ENCODE data around the gene EFHC2.
A peak's percentile ranks its signal among the peaks of the same experiment; 100 is the strongest.
"Not testable (repeated sequence)": the region's sequence is repeated elsewhere in the genome, so short reads cannot be mapped to it uniquely, and the experiment has no call there.

The EFHC2 gene

DNA sequence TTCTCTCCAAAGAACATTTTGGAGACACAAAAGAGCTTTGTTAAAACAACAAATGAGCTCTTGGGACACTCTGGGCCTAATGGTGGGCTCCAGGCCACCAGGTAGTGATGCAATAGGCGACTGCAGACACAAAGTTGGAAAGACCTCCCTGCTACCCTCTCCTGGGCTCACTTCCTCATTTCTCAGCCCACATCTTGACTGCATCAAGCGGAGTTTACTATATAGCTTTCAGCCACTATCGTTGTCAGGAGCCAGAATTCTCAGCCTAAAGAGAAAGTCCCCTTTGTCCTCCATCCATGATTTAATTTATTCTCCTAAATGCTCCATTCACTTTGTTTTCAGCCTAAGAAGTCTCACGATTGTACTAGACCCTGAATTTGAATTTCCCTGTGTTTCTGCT lies 114.9 kb downstream of the EFHC2 start:
- DNase-seq, result no peak

DNA sequence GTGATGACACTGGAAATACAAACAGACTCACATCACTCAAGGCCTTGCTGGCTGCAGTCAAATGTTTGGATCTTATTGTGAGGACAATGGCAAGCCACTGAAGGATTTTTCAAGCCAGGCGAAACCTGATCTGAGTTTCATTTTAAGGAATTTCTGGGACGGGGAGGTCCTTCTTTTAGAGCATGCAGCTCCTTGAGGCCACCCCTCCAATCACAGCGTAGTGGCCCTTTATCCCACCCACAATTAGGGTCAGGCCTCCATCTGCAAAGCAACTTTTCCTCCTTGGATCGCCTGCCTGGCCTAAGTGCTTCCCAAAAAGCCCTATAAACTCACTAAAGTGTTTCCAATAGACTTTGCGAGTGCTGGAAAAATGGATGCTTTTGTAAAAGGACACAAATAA lies 115.5 kb downstream of the EFHC2 start:
- DNase-seq, result no peak

DNA sequence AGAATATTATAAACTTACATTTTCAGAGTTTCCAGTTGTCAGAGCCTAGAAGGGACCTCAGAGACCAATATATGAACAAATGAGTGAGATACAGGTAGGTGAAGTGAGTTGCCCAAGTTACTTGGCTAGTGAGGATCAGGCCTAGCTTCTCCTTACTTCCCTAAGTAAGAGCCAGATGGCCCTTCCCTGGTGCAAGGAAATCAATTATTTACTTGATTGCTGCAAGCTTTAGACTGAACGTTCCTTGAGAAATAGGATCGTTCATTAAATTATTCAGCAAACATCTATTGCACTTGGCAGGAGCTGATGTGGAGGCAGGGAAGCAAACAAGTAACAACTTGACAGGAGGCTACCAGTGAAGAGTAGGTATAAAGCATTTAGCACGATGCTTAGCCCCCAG lies 117.8 kb downstream of the EFHC2 start:
- no peak for DNase-seq

DNA sequence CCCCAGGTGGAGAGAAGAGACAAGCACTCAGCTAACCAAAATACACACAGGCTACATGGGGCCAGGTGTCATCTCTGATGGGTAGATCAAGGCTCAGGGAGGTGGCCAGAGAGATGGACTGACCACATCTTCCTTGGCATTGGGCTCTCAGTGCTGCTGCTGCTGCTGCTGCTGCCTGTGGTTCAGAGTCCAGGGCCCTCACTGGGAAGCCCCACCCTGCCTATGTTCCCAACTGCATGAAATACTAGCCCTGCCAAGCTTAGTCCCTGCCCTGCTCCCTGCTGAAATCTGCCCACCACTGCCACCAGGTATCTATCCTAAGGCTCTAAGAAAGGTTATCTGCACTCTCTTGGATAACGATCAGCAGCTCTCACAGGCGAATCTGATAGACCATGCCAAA lies 118.7 kb downstream of the EFHC2 start:
- DNase-seq, result no peak

DNA sequence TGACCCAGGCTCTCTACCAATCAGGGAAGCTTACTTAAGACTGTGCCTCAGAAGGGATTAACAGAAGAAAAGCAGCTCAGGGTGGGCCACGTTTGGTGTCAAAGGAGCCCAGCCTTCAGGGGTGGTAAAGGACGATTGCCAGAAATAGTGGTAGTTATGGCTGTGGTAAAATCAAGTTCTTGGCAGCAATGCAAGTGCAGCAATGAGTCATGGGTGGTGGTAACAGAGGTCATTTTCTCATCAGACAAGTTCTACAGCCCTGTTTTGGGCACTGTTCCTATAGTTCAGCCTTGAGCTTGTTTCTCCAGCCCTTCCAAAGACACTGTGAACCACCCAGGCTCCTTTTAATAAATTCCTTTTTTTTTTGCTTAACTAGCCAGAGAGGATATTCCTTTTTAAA lies 120.3 kb downstream of the EFHC2 start:
- no peak for DNase-seq

DNA sequence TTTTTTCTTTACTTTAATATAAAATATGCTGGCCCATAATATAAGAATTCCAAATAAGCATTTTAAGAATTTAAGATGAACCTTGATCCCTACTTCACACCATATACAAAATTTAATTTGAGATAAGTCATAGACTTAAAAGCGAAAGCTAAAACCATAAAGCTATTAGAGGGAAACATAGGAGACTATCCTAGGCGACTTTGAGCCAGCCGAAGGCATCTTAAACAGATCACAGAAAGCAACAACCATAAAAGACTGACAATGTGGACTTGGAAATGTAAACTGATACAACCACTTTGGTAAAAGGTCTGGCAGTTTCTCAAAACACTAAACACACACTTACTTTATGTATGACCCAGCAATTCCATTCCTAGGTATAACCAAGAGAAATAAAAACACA lies 125.0 kb downstream of the EFHC2 start:
- no peak for DNase-seq

DNA sequence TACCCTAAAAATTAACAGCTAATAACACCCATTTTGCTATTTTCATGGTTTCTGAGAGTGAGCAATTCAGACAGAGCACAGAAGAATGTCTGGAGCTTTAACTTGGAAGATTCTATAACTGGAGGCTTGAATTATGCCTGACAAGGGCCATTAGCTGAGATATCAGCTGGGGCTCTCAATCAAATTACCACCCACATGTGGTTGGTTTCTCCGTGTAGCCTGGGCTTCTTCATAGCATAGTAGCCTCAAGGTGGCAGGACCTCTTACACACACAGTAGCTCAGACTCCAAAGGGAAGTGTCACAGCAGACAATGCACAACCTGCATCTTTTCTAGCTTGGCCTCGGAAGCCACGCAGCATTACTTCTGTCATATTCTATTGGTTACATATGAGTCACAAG lies 127.3 kb downstream of the EFHC2 start:
- DNase-seq, result no peak

DNA sequence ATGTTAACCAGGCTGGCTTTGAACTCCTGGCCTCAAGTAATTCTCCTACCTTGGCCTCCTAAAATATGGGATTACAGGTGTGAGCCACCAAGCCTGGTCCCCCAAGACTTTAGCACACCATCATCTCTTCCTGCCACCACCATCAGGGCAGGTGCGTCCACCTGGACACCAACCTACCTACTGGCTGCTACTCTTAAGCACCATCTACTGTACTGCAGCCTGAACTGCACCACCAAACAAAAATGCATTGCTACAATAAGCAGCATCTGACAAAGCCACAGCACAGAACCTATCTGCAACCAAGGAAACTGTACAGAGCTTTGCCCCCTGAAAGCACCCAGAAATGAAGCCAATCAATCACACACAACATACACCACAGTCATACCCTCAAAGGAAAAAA lies 139.7 kb downstream of the EFHC2 start:
- DNase-seq, result no peak

DNA sequence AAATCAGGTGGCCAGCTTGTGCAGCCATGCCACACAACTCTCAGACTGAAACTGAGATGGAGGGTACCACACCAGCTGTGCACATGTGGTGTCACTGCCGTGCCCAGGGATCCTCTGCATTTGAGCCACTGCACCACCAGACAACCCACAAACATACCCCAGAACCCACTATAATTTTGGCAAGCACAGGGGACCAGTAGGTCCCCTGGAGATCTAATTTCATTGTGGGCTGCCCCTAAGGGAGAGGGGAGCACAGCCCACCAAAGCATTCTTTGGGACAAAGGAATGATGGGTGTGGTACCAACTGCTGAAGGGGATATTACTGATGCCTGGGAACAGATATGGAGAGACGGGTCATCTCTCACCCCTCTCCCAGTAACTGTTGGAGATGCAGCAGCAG lies 140.9 kb downstream of the EFHC2 start:
- DNase-seq, result no peak

DNA sequence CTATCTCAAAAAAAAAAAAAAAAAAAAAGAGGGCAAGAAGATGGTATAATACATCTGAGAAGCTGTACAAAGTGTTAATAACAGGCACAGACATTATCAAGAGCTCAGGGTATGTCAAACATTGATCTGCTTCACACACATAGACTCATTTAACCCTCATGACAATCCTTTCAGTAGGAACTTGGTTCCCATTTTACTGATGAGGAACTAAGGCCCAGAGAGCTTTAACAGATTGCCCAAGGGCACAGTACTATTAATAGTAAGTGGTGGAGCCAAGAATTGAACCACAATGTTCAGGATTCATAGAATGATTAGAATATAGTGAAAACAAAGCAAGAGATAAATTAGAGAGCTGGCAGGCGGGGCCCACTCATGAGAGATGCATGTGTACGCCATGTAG lies 154.4 kb downstream of the EFHC2 start:
- no peak for DNase-seq

DNA sequence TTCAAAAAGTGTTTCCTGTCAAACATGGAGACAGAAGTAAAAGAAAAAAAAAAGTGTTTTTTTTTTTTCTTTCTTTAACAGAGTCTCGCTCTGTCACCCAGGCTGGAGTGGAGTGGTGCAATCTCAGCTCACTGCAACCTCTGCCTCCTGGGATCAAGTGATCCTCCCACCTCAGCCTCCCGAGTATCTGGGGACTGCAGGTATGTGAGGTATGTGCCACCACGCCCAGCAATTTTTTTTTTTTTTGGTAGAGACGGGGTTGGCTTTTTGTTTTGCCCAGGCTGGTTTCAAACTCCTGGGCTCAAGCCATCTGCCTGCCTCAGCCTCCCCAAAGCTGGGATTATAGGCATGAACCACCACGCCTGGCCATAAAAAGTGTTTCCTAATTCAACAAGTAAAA lies 155.6 kb downstream of the EFHC2 start:
- DNase-seq, result not testable (repeated sequence)

DNA sequence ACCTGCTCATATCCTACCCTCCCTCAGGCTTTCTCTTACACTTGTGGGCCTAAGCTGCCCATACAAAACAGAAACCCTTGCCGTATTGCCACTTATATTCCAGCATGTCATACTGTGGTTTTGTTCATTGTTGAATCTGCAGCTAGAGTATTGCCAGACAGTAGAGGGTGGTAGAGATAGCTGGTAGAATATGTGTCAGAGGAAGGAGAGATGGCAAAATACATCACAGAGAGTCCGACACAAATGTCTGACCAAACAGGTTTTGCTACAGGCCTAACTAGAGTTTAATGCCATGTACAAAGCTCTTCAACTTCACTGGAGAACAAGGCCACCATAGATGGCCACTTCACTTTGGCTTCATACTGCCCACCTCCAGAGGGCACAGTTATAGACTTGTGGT lies 160.1 kb downstream of the EFHC2 start:
- peak; percentile 1 for DNase-seq

DNA sequence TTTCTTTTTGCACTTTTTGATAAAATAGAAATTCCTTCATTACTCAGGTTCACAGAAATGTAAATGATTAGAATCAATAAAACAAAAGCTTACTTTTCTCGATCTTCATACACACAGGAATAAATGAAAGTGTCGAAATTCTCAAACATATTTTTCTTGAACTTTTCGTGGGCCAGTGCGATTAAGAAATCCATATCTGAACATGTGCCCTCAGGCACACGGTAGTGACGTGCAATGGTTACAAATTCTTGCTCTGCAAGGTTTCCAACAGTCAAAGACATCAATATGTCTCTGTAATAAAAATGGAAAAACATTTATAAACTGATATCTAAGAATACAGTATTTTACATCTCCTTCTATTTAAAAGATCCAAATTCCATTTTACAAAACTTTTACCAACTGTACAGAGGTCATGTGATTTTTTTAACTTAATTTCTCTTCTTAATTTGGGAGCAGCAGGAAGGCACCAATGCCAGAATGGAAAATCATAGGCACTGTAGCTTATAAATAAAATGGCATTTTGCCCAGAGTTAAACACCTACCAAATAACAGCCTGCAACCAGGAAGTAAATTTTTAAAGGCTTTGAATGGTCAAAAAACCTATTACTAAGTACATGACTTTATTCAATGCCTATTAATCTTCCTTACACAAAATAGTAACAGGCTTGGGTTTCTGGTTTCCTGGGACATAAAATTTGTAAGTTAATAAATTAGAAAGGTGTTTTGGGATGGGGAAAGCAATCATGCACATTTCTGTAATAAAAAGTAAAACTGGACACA lies 165.0 kb downstream of the EFHC2 start:
- no peak for DNase-seq

DNA sequence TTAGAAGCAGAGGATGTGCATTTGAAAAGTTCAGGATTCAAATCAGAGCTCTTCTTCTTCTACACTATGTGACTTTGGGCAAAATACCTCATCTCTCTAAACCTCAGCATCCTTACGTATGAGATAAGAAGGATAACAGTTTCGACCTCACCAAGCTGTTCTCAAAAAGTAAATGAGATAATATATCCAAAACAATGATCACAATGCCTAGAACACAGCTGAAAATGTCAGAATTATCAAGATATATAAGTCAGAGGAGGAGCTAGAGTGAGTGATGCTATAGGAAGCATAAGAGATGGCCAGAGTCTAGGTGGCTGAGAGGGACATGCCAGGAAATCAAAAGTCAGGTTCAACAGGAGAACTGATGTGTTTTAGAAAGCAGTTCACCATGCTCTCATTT lies 168.0 kb downstream of the EFHC2 start:
- no peak for DNase-seq

DNA sequence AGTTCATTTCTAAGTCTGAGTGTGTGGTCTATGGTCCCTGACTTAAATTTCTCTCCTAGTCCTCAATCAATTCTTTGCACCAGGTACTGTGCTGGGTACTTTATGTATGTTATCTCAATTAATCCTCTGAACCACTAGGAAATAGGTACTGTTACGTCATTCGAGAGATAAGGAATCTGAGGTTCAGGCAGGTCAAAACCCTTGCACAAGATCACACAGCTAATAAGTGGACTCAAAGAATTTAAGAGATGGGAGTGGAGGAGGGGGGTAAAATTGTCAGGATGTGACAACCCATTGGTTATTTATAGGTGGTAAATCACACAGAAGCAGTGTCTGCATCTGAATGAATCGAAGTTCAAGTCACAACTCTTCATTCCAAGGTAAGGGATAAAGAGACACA lies 169.4 kb downstream of the EFHC2 start:
- no peak for DNase-seq

DNA sequence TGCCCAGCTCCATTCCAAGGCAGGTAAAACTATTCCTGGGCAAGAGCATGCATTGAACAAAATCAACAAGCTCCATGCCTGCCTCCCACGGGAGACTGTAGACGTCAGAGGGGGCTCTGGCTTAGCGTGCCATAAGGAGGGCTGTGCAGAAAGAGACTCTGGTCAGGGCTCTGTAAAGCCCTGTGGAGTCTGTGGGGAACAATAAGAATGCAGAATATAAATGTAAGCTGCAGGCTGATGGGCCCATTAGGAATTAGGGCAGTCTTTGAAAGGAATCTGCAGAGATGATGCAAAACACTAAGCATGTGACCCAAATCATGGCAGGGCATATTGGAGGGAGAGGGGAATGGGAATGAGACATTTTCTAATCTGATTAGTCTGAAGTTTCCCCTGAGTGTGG lies 170.3 kb downstream of the EFHC2 start:
- DNase-seq, result no peak

DNA sequence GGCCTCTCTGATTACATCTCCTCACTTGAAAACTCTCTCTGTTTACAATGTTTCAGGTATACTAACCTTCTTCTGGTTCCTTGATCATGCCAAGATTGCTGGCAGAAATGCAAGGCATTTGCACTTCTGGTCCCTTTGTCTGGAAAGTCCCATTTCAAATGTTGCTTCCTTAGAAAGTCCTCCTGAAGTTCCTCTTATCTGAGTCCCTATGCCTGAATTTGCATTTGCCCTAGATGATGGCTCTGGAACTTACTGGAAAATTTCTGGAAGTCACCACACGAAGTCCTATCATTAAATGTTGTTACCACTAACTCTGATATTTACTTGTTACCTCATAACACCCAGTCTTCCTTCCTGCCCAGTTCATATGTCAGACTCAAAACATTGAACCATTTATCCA lies 176.4 kb downstream of the EFHC2 start:
- no peak for DNase-seq

DNA sequence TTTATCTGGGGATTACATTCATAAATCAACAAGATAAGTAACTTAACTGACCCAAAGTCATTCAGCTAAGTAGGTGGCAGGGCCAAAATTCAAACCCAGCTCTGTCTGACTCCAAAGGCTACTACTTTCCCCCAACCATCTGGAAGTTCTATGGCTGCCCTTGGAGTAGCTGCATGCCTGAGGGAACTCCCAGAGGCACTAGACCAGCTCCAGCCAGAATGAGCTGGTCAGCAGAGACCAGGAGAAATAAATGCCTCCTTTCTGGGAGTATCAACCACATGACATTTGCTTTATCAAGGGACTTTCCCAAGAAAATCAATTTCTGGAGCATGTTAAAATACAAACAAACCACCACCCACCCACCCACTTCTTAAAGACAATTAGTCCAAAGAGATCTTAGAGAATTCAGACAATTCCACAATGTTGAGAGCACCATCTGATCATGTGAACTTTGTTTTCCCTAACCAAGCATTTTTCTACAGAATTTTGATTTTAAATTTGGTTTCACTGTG lies 180.5 kb downstream of the EFHC2 start:
- DNase-seq, result no peak

DNA sequence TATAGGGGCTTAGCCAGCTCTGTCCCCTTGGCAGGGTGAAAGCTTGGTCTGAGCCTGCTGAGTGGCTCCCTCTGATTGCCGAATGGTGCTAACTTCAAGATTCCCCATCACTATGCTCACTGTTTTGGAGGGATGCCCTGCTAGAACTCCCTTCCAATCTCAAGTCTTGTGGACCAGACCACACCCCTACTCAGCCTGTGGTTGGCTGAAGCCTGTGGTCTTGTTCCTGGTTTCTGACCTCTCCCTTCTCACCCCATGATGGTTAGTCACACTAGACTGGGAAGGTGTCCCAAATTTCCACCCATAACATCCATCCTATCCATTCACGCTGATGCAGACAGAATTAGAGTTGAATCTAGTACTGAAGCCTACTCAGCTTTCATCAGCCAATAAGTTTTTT lies 185.6 kb downstream of the EFHC2 start:
- DNase-seq, result no peak

DNA sequence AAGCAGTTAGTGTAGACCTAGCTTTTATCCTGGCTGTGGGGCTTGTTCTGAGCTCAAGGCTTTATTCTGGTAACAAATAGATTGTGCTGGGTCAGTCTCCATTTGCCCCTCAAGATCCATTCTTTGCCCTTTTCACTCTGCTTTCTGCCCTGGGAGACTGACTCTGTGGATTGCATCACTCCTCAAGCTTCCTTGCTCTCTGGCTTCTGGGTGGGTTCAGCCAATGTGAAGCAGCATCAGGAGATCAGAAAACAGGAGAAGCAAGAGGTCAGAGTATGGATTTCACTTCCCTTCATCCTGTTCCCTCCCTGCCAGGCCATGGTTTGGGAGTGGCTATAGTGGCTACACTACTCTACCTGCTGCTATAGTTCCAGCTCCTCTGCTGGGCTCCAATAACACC lies 186.2 kb downstream of the EFHC2 start:
- no peak for DNase-seq

DNA sequence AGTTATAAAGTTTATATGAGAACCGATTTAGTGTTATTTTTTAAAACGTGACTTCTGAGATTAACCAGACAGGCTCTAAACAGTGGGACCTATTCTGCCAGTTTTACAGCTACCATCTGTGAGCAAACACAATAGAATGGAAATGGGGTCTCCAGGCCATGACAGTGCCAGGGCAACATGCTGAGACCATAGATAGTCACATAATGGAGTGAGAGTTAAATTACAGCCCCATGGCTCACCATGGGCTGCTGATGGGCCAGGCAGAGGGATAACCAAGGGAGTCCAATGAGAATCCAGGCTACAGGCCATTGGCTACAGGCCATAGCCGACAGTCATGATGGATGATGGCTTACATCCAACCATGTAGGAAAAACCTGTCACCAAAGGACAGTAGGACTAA lies 186.7 kb downstream of the EFHC2 start:
- no peak for DNase-seq

DNA sequence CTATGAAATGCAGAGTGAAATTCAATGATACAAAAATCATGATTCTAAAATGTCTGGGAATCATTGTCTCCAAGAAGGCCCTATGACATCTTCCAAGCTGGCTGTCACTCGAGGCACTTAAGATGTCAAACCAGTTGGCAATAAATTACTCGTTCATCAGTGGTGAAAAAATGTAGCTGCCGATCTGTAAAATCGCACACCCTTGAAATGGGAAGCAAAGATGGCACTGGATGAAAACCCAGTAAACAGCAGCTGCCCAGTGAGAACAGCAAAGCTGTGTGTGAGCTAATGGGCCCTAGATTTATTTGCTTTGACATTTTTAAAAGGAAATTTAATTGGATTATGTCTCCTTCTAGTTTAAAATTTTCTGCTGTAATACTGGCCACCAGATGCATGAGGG lies 188.3 kb downstream of the EFHC2 start:
- peak; percentile 11 for DNase-seq

DNA sequence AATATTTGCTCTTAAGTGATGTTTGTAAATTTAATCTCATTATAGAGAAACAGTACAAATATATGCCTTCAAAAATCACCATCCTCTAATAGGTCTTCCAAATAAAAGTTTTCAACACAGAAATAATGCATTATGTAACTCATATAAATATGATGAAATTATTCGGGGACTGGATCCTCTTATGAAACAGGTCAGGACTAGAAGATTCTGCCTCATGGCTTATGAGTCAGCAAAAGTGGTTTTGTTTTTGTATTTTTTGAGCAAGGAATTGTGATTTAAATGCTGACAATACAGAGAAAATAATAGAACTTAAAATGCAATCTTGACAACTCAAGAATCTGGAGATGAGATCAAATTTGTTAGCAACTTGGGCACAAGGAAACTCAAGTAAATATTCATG lies 190.6 kb downstream of the EFHC2 start:
- DNase-seq, result no peak

DNA sequence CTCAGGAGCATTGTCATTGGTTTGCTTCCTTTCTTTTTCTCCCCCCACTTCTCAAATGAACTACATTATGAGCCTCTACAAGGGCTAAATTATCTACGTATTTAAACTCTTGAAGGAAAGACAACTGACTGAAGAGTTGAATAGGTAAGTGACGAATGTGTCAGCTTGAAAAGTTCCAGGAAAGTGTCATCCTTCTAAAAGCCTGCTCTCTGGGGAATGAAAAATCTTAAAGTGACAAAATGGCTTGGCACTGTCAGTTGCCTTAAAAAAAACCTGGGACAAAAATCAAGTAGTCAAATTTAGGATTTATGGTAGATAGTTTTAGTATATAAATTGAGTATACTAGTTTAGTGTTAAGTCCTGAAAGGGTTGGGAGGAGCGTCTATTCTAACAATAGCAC lies 196.3 kb downstream of the EFHC2 start:
- DNase-seq, result no peak

DNA sequence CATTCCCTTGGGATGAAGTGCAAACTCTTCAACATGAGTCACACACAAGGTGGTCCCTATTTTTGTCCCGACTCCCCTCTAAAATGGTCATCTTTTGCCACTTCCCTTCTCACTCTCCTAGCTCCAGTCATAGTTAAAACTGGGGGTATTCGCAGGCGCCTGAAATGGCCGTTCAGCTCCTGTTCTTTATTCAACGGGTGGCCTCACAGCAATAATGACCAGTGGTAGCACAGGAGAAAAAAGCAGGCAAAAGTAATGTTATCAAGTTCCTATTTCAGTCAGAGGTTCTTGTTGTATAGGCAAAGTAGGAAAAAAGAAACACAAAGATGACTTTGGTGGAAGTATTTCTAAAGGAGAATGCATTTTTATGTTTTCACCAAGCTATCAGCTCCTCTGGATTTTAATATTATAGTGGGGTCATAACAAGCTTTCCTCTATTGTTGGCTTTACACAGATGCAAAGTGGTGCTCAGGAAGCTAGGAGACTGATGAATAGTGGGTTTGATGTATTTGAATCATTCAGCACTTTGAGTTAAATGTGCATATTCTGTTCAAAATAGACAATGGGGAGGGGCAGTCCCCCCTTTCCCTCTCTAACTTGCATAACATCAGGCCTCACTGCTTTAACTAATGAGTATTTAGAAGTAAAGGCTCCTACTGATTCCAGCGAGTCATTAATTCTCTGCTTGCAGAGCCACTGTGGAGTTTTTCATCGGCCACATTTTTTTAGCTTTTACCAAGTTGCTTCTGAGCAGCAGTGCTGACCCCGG lies 199.1 kb downstream of the EFHC2 start:
- no peak for DNase-seq
